ENCODE measurements around the gene ARMC3. TPM values are rescaled to one million over a fixed set of nuclear protein-coding genes. Genes with fewer than 3 reads are reported as not detected.

The ARMC3 gene
- total and polyA plus RNA-seq, 4 donors, result 0.05 TPM; not detected in 3

- H3K4me3 ChIP-seq (ENCODE audit: low read depth in 1 of 3, low read length in 3 of 3), result no peak overlapping the region
- H3K9me3 ChIP-seq (ENCODE audit: control insufficient read depth in 4 of 4, low read length in 3 of 4), result no peaks in the 10 kb centered on the region
- TF ChIP-seq RAD21 (IDR thresholded peaks at IDR 0.05) (no peak), TAF1 (conservative IDR thresholded peaks at IDR 0.05) (no peak)
- H3K27ac ChIP-seq (ENCODE audit: low read depth in 1 of 2, low read length in 2 of 2), result no peak overlapping the region
- DNase-seq (ENCODE audit: low spot score), result no peak
- no peaks in the 10 kb centered on the region for H3K36me3 ChIP-seq (ENCODE audit: control insufficient read depth in 4 of 4, insufficient read depth in 3 of 4, low read depth in 1 of 4, low read length in 3 of 4)
- H3K9ac ChIP-seq (ENCODE audit: low read depth in 1 of 2, low read length in 2 of 2), result no peak overlapping the region
- H3K4me1 ChIP-seq (ENCODE audit: control insufficient read depth in 4 of 4, insufficient read depth in 4 of 4, low read length in 3 of 4), result no peaks in the 10 kb centered on the region
- WGBS, result 91% methylated on average over 3 of the region's 3 CpGs
- peaks cover 0 to 8% (median 0%) of the 10 kb centered on the region in 4 donors for H3K27me3 ChIP-seq (ENCODE audit: control insufficient read depth in 4 of 4, insufficient read depth in 4 of 4, low read length in 3 of 4)
Observed at GRCh38 chr10:23051278-23051677, 123.4 kb downstream of the ARMC3 start.

GRCh38 chr10:23051855-23052331 lies 124.0 kb downstream of the ARMC3 start:
- Histone ChIP-seq H3K9ac (ENCODE audit: low read depth in 1 of 2, low read length in 2 of 2) (no peak overlapping the region), H3K9me3 (ENCODE audit: control insufficient read depth in 4 of 4, low read length in 3 of 4) (no peaks in the 10 kb centered on the region), H3K36me3 (ENCODE audit: control insufficient read depth in 4 of 4, insufficient read depth in 3 of 4, low read depth in 1 of 4, low read length in 3 of 4) (no peaks in the 10 kb centered on the region), H3K4me1 (ENCODE audit: control insufficient read depth in 4 of 4, insufficient read depth in 4 of 4, low read length in 3 of 4) (no peaks in the 10 kb centered on the region), H3K27me3 (ENCODE audit: control insufficient read depth in 4 of 4, insufficient read depth in 4 of 4, low read length in 3 of 4) (peaks cover 0 to 8% (median 0%) of the 10 kb centered on the region in 4 donors), H3K4me3 (ENCODE audit: low read depth in 1 of 3, low read length in 3 of 3) (no peak overlapping the region), H3K27ac (ENCODE audit: low read depth in 1 of 2, low read length in 2 of 2) (no peak overlapping the region)
- no peak for DNase-seq (ENCODE audit: low spot score)
- 83% methylated on average over 5 of the region's 5 CpGs for WGBS
- TF ChIP-seq NR2F2 (IDR thresholded peaks at IDR 0.05) (no peak), JUND (IDR thresholded peaks at IDR 0.05) (no peak), MAX (IDR thresholded peaks at IDR 0.05) (no peak), RXRA (IDR thresholded peaks at IDR 0.05) (no peak)

- WGBS, result 86% methylated on average over 1 of the region's 1 CpG
- H3K9ac ChIP-seq (ENCODE audit: low read depth in 1 of 2, low read length in 2 of 2), result no peak overlapping the region
- no peaks in the 10 kb centered on the region for H3K36me3 ChIP-seq (ENCODE audit: control insufficient read depth in 4 of 4, insufficient read depth in 3 of 4, low read depth in 1 of 4, low read length in 3 of 4)
- H3K4me1 ChIP-seq (ENCODE audit: control insufficient read depth in 4 of 4, insufficient read depth in 4 of 4, low read length in 3 of 4), result no peaks in the 10 kb centered on the region
- DNase-seq (ENCODE audit: low spot score), result no peak
- peaks cover 0 to 8% (median 0%) of the 10 kb centered on the region in 4 donors for H3K27me3 ChIP-seq (ENCODE audit: control insufficient read depth in 4 of 4, insufficient read depth in 4 of 4, low read length in 3 of 4)
- TF ChIP-seq SP1 (IDR thresholded peaks at IDR 0.05) (no peak), FOXA2 (IDR thresholded peaks at IDR 0.05) (no peak), GABPA (IDR thresholded peaks at IDR 0.05 in 1 of 2, conservative IDR thresholded peaks at IDR 0.05 in 1 of 2) (no peak), TAF1 (conservative IDR thresholded peaks at IDR 0.05) (no peak), CTCF (IDR thresholded peaks at IDR 0.05; ENCODE audit: low read depth, low read length, missing input control) (no peak), EGR1 (IDR thresholded peaks at IDR 0.05; ENCODE audit: low read depth in 2 of 2) (no peak), JUND (IDR thresholded peaks at IDR 0.05) (no peak), REST (IDR thresholded peaks at IDR 0.05) (no peak), HNF4G (IDR thresholded peaks at IDR 0.05) (no peak), NR2F2 (IDR thresholded peaks at IDR 0.05) (no peak), MAX (IDR thresholded peaks at IDR 0.05) (no peak), FOXA1 (IDR thresholded peaks at IDR 0.05) (no peak), ZBTB33 (IDR thresholded peaks at IDR 0.05) (no peak), ATF3 (IDR thresholded peaks at IDR 0.05) (no peak)
- no peak overlapping the region for H3K4me3 ChIP-seq (ENCODE audit: low read depth in 1 of 3, low read length in 3 of 3)
- no peak overlapping the region for H3K27ac ChIP-seq (ENCODE audit: low read depth in 1 of 2, low read length in 2 of 2)
- no peaks in the 10 kb centered on the region for H3K9me3 ChIP-seq (ENCODE audit: control insufficient read depth in 4 of 4, low read length in 3 of 4)
Observed at GRCh38 chr10:23053036-23053435, 125.2 kb downstream of the ARMC3 start.

Data from liver (tissue), 9 donors.